ELF-1 (cell line): ENCODE measurements around the gene KCNC1.

Experiments used
- DNase-seq: peaks from one replicate; pipeline ENCODE4 v3.0.0-alpha.2; 2016; ENCODE audit warnings: low read depth, low spot score

KCNC1 gene

GRCh38 chr11:17773674-17774073 is 39.1 kb downstream of the KCNC1 start:
- DNase-seq = no peak

- no peak for DNase-seq
Measured at GRCh38 chr11:17774232-17775034, 39.9 kb downstream of the KCNC1 start.

DNA sequence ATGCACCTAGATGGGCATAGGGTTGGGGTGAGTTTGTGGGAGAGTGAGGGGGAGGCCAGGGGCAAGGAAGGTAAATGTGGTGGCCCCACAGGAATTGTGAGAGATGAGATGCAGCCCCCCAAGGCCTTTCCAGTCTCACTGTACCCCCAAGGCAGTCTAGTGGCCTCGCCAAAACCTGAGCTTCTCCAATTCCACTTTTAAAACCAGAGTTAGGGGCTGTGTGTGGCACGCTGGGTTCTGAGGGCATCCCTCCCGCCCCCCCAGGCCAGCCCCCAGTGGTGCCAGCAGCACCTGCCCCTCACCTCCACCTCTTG is 40.4 kb downstream of the KCNC1 start:
- no peak for DNase-seq

GRCh38 chr11:17775507-17776211 is 41.1 kb downstream of the KCNC1 start:
- DNase-seq = no peak

DNA sequence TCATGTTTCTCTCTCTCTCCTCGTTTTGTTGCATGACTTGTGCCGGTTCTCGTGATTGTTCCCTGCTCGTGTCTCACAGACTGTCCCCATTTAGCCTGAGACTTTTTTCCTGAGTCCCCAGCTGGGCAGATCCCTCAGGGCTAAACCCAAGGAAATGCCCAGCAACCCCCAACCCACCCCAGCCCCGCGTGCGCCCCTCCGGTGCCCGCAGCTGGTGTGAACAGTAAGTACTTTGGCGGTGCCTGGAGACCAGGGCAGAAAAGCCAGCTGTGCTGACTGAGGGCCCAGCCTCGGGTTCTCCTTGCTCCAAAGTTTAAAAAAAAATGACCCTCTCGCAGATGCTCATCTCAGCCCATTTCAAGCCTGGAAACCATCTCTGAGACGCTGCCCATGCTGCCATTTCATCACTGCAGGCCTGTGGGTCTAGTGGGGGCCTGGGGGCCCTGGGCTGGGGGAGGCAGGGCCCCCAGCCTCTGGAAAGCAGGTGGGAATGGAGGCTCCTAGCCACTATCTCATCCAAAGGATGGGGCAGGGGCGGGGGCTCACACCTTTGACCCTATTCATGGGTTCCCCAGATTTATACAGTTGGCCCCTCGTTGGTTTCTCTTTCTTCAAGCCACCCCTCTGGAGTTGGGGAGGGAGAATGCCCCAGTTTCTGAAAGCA is 41.8 kb downstream of the KCNC1 start:
- no peak for DNase-seq

DNA sequence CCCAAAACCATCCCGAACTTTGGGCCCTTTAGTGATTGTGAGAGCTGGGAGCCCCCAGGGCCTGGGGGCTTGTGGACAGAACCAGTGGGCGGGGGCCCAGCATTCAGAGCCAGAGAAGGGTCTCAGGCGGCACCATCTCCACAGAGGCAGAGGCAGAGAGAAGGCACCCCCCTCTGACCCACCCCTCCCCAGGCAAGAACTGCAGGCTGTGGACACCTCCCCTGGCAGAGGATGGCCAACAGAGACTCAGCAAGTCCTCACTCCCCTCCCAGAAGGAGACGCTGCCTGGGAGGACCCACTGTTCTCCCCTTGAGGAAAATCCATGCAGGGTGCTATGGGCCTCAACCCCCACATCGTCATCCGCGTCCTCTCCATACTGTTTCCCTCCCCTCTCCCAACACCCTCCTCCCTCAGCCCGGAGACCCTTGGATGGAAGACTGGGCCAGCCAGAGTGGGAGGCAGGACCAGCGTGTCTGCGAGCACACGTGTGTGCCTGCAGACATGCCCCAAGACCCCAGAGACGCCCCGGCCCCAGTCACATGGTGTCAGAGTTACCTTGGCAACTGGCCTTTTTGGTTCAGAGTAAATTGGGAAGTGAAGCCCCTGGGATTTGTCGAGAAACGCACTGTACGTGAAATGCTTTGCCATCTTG is 42.6 kb downstream of the KCNC1 start:
- DNase-seq = no peak

- DNase-seq = no peak
Measured at GRCh38 chr11:17777738-17778091, 43.1 kb downstream of the KCNC1 start.

GRCh38 chr11:17778352-17778751 is 43.8 kb downstream of the KCNC1 start:
- no peak for DNase-seq

- no peak for DNase-seq
Measured at GRCh38 chr11:17778956-17779860, 44.6 kb downstream of the KCNC1 start.

- DNase-seq = no peak
Measured at GRCh38 chr11:17779861-17780594, 45.4 kb downstream of the KCNC1 start.

DNA sequence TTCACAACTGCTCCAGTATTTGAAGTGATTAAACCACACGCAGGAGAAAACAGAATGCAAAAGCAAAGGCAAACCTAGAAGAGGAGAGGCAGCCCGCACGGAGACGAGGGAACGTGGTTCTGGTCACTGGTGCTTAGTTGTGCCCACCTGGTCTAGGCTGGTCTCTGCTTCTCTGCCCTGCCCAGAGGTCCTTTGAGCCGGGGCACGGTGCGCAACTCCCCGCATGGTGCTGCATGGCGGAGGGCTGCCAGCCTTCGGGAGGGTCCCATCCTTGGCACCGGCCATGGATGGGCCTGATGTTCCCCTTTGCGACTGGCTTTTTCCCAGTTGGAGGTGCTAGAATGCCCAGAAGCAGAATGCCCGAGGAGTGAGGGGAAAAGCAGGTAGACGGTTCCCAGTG is 46.1 kb downstream of the KCNC1 start:
- no peak for DNase-seq

DNA sequence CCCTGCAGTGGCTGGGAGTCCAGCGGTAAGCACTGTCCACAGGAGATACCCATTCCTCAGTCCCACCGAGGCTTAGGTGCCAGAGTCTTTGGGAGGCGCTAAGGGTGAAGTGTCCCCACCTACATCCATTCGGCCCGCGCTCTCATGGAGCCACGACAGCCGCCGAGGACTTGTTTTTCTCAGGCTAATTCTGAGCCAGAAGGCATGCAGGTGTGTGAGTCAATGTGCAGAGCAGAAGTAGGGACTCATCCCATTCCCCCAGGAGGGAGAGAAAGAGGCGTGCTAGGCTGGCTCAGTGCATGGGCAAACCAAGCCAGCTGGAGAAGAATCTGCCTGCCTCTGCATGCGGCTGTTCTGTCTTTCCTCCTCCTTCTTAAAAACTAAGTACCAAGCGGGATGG is 46.6 kb downstream of the KCNC1 start:
- DNase-seq = no peak

DNA sequence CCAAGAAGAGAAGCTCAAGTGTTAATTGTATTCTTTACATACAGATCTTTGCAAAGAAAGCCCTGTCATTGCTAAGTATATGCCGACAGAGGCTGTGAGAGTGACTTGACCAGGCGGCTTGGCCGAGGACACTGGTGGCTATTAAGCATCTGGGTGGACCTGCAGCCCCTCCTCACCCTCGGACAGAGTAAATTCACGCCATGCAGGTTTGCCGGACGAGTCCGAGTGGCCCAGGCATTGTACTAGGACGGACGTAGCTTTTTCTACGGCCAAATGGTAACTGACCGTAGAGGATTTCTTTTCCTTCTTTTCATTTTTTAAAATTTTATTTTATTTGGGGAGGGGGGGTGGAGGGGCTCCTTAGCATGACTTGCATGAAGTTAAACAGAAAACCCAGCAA is 47.0 kb downstream of the KCNC1 start:
- no peak for DNase-seq

- no peak for DNase-seq
Measured at GRCh38 chr11:17782145-17782544, 47.6 kb downstream of the KCNC1 start.

- no peak for DNase-seq
Measured at GRCh38 chr11:17782603-17783337, 48.2 kb downstream of the KCNC1 start.

- no peak for DNase-seq
Measured at GRCh38 chr11:17783878-17784277, 49.3 kb downstream of the KCNC1 start.

GRCh38 chr11:17786824-17787525 is 52.4 kb downstream of the KCNC1 start:
- no peak for DNase-seq

- DNase-seq = no peak
Measured at GRCh38 chr11:17788084-17788483, 53.5 kb downstream of the KCNC1 start.

DNA sequence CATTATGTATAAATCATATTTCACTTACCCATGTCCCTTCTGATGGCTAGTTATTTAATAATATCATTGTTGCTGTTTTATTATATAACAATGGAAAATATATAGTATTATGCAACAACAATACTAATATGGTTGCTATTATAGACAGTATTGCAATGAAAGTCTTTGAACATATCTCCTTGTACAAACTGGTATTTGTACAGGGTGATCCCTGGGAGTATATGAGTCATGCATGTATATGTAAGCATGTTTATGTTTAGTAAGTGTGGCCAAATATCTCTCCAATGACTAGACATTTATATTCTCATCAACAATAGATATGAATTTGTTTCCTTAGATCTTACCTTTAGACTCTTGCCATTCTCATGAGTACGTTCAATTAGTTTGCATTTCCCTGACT is 55.9 kb downstream of the KCNC1 start:
- no peak for DNase-seq
